Endothelial cell of umbilical vein (primary cell): ENCODE results near the gene TTC13. TPM values are rescaled to one million over a fixed set of nuclear protein-coding genes. Genes with fewer than 3 reads are reported as not detected.

ENCODE experiments used
- BruUV-seq: library from RNA; stranded (reverse); fragments of 400-500 nt; replicated peaks from 2 replicates; lab custom pipeline; 2021; lab: Mats Ljungman, UMichigan
- CTCF ChIA-PET: fragments of 300-600, 350-600 bp; sonication (Branson Sonifier 250); formaldehyde crosslinking; loops from one replicate; lab custom pipeline; 2021; ENCODE audit warnings: antibody characterized with exemption, inconsistent platforms; lab: Charles Lee
- POLR2A ChIA-PET: fragments of 300-600, 350-600 bp; sonication (Branson Sonifier 250); formaldehyde crosslinking; loops from one replicate; lab custom pipeline; 2021; ENCODE audit warnings: antibody characterized with exemption, inconsistent platforms; lab: Charles Lee
- DNase-seq: peaks from one replicate; pipeline ENCODE4 v3.0.0-alpha.2; 2011; ENCODE audit warnings: low read depth, low spot score
- FAIRE-seq: peaks from 2 replicates; lab custom pipeline; 2011; peaks lifted over from hg19 to GRCh38; lab: Jason Lieb, UNC
- H2AFZ ChIP-seq: 2 replicates; pipeline ENCODE4 v1.6.0; 2012; ENCODE audit warnings: low read depth, low read length, control low read depth, inconsistent platforms
- H3K27ac ChIP-seq: 2 replicates; pipeline ENCODE4 v1.5.1; 2011; ENCODE audit warnings: low read depth, mild to moderate bottlenecking, control low read depth, low read length, moderate library complexity; ENCODE audit not compliant: insufficient read depth
- H3K27me3 ChIP-seq, 2 experiments: 2 replicates each; pipeline versions ENCODE4 v1.6.0 to v1.6.1; 2011; ENCODE audit warnings: low read length in 2 of 2, mixed read lengths in 1 of 2; ENCODE audit not compliant: control insufficient read depth in 2 of 2, insufficient read depth in 2 of 2
- H3K36me3 ChIP-seq, 2 experiments: 2 replicates in 1 of 2; 3 replicates in 1 of 2; pipeline ENCODE4 v1.5.1; 2011; ENCODE audit warnings: low read length in 2 of 2, mild to moderate bottlenecking in 1 of 2, moderate library complexity in 1 of 2; ENCODE audit not compliant: control insufficient read depth in 2 of 2, insufficient read depth in 2 of 2; ENCODE audit errors: extremely low read depth in 1 of 2
- H3K4me1 ChIP-seq: 3 replicates; pipeline ENCODE4 v1.5.1; 2011; ENCODE audit warnings: mild to moderate bottlenecking, low read length; ENCODE audit not compliant: control insufficient read depth, insufficient read depth; ENCODE audit errors: extremely low read depth
- H3K4me2 ChIP-seq: 2 replicates; pipeline ENCODE4 v1.6.1; 2011; ENCODE audit warnings: low read length, control low read depth, mixed read lengths; ENCODE audit not compliant: insufficient read depth
- H3K4me3 ChIP-seq, 3 experiments: fragments of 200-600 bp in 1 of 3; sonication (generic), shearing (Covaris generic) in 1 of 3; replicated peaks in 1 of 3; 2 replicates each; pipeline ENCODE4 v1.5.1; 2011 to 2016; ENCODE audit warnings: control low read depth in 3 of 3, low read length in 3 of 3, mild to moderate bottlenecking in 2 of 3, inconsistent platforms in 1 of 3, low read depth in 1 of 3, moderate library complexity in 1 of 3; ENCODE audit not compliant: insufficient read depth in 1 of 3
- H3K79me2 ChIP-seq: 2 replicates; pipeline ENCODE4 v1.6.0; 2012; ENCODE audit warnings: low read length, inconsistent platforms; ENCODE audit not compliant: control insufficient read depth, insufficient read depth
- H3K9ac ChIP-seq: replicated peaks from 2 replicates; pipeline ENCODE3; 2011; ENCODE audit warnings: low read length, control low read depth; ENCODE audit not compliant: insufficient read depth; ENCODE audit errors: extremely low read depth
- H3K9me1 ChIP-seq: replicated peaks from 3 replicates; pipeline ENCODE4 v1.6.0; 2011; ENCODE audit warnings: mild to moderate bottlenecking, low read length; ENCODE audit not compliant: control insufficient read depth, insufficient read depth; ENCODE audit errors: extremely low read depth
- H3K9me3 ChIP-seq: replicated peaks from 2 replicates; pipeline ENCODE4 v1.5.1; 2012; ENCODE audit warnings: low read length, inconsistent platforms; ENCODE audit not compliant: control insufficient read depth, insufficient read depth
- H4K20me1 ChIP-seq: replicated peaks from 2 replicates; pipeline ENCODE3; 2011; ENCODE audit warnings: mild to moderate bottlenecking, low read length; ENCODE audit not compliant: control insufficient read depth, insufficient read depth; ENCODE audit errors: extremely low read depth
- CTCF ChIP-seq, 2 donors: IDR thresholded peaks; 1 replicate in 1 of 2; 2 replicates in 1 of 2; pipeline ENCODE4 v1.5.1; 2011; ENCODE audit warnings: low read length in 2 of 2, mild to moderate bottlenecking in 2 of 2, moderate library complexity in 2 of 2, control low read depth in 1 of 2, inconsistent platforms in 1 of 2, low read depth in 1 of 2; ENCODE audit not compliant: insufficient read depth in 1 of 2; ENCODE audit errors: extremely low read depth in 1 of 2
- EZH2 ChIP-seq: IDR thresholded peaks from 2 replicates; pipeline ENCODE4 v1.6.1; 2012; ENCODE audit warnings: borderline replicate concordance, low read depth, mild to moderate bottlenecking, moderate library complexity, low read length, inconsistent platforms; ENCODE audit not compliant: severe bottlenecking
- FOS ChIP-seq: IDR thresholded peaks from 2 replicates; pipeline ENCODE4 v1.6.1; 2011; ENCODE audit warnings: mild to moderate bottlenecking, low read length, moderate library complexity, borderline replicate concordance; ENCODE audit not compliant: insufficient read depth
- GATA2 ChIP-seq: IDR thresholded peaks from 2 replicates; pipeline ENCODE4 v1.7.0; 2011; ENCODE audit warnings: low read depth, mild to moderate bottlenecking, moderate library complexity, mixed read lengths, low read length; ENCODE audit not compliant: insufficient read length, insufficient read depth
- JUN ChIP-seq: IDR thresholded peaks from 2 replicates; pipeline ENCODE4 v1.6.1; 2011; ENCODE audit warnings: borderline replicate concordance, low read depth; ENCODE audit not compliant: insufficient read length, insufficient read depth
- MAX ChIP-seq: IDR thresholded peaks from 2 replicates; pipeline ENCODE4 v1.6.1; 2011; ENCODE audit not compliant: insufficient read depth, insufficient read length
- MYC ChIP-seq: IDR thresholded peaks from one replicate; pipeline ENCODE4 v1.6.1; 2011; ENCODE audit warnings: mild to moderate bottlenecking, low read depth, low read length
- POLR2A ChIP-seq: IDR thresholded peaks from 2 replicates; pipeline ENCODE4 v1.6.1; 2012; ENCODE audit warnings: low read depth, mild to moderate bottlenecking, control low read depth, low read length
- POLR2AphosphoS5 ChIP-seq: IDR thresholded peaks from 2 replicates; pipeline ENCODE4 v1.6.1; 2012; ENCODE audit warnings: low read depth, mild to moderate bottlenecking, control low read depth, low read length, moderate library complexity; ENCODE audit not compliant: insufficient read depth
- dilution Hi-C: fragments of 300-500 bp; cut with MboI; formaldehyde crosslinking; loops from one replicate; pipeline ENCODE4 v1.15.0; 2019; ENCODE audit warnings: low sequenced_read_pairs; ENCODE audit not compliant: extremely low pct_ligation_motif_present
- intact Hi-C: fragments of 100-400 bp; cut with micrococcal nuclease; formaldehyde crosslinking; loops from one replicate; pipeline ENCODE4 v1.10.0; 2022
- polyA plus RNA-seq, 4 experiments: library from polyadenylated mRNA; depleted of rRNA in 3 of 4; stranded (reverse) in 3 of 4; unstranded in 1 of 4; fragments of >200 nt; gene quantifications; 2 replicates each; pipeline versions ENCODE4 v1.2.1 to v1.2.3, GENCODE V29; 2011 to 2012; ENCODE audit warnings: missing spikeins in 1 of 4
- total RNA-seq: library from RNA; stranded (reverse); gene quantifications from 2 replicates; pipeline ENCODE4 v1.2.3, GENCODE V29; 2021

The TTC13 gene
- total and polyA plus RNA-seq, 2 donors (not counting 3 experiments of a cell fraction or from before 2014, with no cell fraction given) = 8.8 to 23.9 TPM

- H3K9me1 ChIP-seq = no peaks in the 10 kb centered on the region
- no peak overlapping the region for H3K4me3 ChIP-seq
- TF ChIP-seq MYC = no peak
- TF ChIP-seq GATA2 = no peak
- no peak for TF ChIP-seq EZH2
- no peak for TF ChIP-seq MAX
- TF ChIP-seq POLR2AphosphoS5 = no peak
- no peak for TF ChIP-seq POLR2A
- no peak for TF ChIP-seq JUN
- TF ChIP-seq FOS = no peak
- TF ChIP-seq CTCF (IDR thresholded peaks at IDR 0.05; ENCODE audit: extremely low read depth in 1 of 2, insufficient read depth in 1 of 2, low read depth in 1 of 2, low read length in 2 of 2) = no peak
- dilution Hi-C loops (no loop called here), intact Hi-C loops (no loop called here)
- DNase-seq (no peak), FAIRE-seq (no peak)
- H3K9me3 ChIP-seq = no peaks in the 10 kb centered on the region
- no peaks in the 10 kb centered on the region for H3K4me1 ChIP-seq
- no peaks in the 10 kb centered on the region for H4K20me1 ChIP-seq
- peaks cover 4 to 7% of the 10 kb centered on the region in 2 experiments for H3K27me3 ChIP-seq
- H3K36me3 ChIP-seq = no peaks in the 10 kb centered on the region
- no peaks in the 10 kb centered on the region for H3K79me2 ChIP-seq
- no peak overlapping the region for H3K4me2 ChIP-seq
- CTCF ChIA-PET = no interaction called here
- no peak overlapping the region for H3K27ac ChIP-seq
- POLR2A ChIA-PET = no interaction called here
- no peak overlapping the region for H3K9ac ChIP-seq
- BruUV-seq = no TSS peak
- H2AFZ ChIP-seq = no peak overlapping the region
Observed at GRCh38 chr1:230878591-230878990, 100.1 kb downstream of the TTC13 start.
